Keratinocyte (primary cell): ENCODE results near the gene MIER2.
"Not testable (repeated sequence)": the region's sequence is repeated elsewhere in the genome, so short reads cannot be mapped to it uniquely, and the experiment has no call there.

Experiments
- EZH2 ChIP-seq: IDR thresholded peaks from one replicate; pipeline ENCODE4 v1.6.1; 2012; ENCODE audit warnings: inconsistent platforms, mild to moderate bottlenecking, low read length, moderate library complexity
- TF ChIP-seq, protein P1 (sequence below), 3 experiments: IDR thresholded peaks in 1 of 3; conservative IDR thresholded peaks in 1 of 3; optimal IDR thresholded peaks in 1 of 3; 2 replicates in 2 of 3; 3 replicates in 1 of 3; pipeline versions ENCODE3 to v1.5.1; 2011; ENCODE audit warnings: low read length in 3 of 3, mild to moderate bottlenecking in 3 of 3, moderate library complexity in 2 of 3, control low read depth in 1 of 3, inconsistent platforms in 1 of 3; ENCODE audit not compliant: insufficient read depth in 2 of 3; ENCODE audit errors: extremely low read depth in 1 of 3

DNA sequence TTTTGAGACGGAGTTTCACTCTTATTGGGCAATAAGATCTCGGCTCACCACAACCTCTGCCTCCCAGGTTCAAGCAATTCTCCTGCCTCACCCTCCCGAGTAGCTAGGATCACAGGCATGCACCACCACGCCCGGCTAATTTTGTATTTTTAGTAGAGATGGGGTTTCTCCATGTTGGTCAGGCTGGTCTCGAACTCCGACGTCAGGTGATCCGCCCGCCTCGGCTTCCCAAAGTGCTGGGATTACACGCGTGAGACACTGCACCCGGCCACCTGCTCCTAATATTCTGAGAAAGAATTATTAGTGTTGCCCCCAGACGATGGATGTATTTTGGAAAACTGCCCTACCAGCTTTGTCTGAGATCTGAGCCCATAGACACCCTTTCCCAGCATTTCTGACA, 10.9 kb upstream of the MIER2 start:
- TF ChIP-seq, protein P1, sequence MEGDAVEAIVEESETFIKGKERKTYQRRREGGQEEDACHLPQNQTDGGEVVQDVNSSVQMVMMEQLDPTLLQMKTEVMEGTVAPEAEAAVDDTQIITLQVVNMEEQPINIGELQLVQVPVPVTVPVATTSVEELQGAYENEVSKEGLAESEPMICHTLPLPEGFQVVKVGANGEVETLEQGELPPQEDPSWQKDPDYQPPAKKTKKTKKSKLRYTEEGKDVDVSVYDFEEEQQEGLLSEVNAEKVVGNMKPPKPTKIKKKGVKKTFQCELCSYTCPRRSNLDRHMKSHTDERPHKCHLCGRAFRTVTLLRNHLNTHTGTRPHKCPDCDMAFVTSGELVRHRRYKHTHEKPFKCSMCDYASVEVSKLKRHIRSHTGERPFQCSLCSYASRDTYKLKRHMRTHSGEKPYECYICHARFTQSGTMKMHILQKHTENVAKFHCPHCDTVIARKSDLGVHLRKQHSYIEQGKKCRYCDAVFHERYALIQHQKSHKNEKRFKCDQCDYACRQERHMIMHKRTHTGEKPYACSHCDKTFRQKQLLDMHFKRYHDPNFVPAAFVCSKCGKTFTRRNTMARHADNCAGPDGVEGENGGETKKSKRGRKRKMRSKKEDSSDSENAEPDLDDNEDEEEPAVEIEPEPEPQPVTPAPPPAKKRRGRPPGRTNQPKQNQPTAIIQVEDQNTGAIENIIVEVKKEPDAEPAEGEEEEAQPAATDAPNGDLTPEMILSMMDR (optimal IDR thresholded peaks at IDR 0.05 in 1 of 3, IDR thresholded peaks at IDR 0.05 in 1 of 3, conservative IDR thresholded peaks at IDR 0.05 in 1 of 3; ENCODE audit: extremely low read depth in 1 of 3, insufficient read depth in 2 of 3, low read length in 3 of 3): not testable (repeated sequence)
- TF ChIP-seq EZH2: not testable (repeated sequence)
